Kidney (tissue), 14 donors: ENCODE results near the gene EBF4. TPM values are rescaled to one million over a fixed set of nuclear protein-coding genes. Genes with fewer than 3 reads are reported as not detected.
A peak's percentile ranks its signal among the peaks of the same experiment; 100 is the strongest.

Source experiments
- DNase-seq, 5 donors: peaks; one replicate each; pipeline ENCODE4 v3.0.0-alpha.2; 2013 to 2020
- FAIRE-seq: peaks from 2 replicates; lab custom pipeline; 2012; peaks lifted over from hg19 to GRCh38; lab: Jason Lieb, UNC
- H3K27ac ChIP-seq, 2 donors: one replicate each; pipeline ENCODE4 v1.7.0; 2013; ENCODE audit warnings: low read depth in 2 of 2, low read length in 2 of 2, inconsistent platforms in 1 of 2
- H3K27me3 ChIP-seq: one replicate; pipeline ENCODE4 v1.7.1; 2013; ENCODE audit warnings: low read length, inconsistent platforms; ENCODE audit not compliant: control insufficient read depth, insufficient read depth
- H3K36me3 ChIP-seq, 3 donors: one replicate each; pipeline versions ENCODE4 v1.7.0 to v1.7.1; 2013; ENCODE audit warnings: low read length in 3 of 3, control low read depth in 1 of 3, inconsistent platforms in 1 of 3; ENCODE audit not compliant: insufficient read depth in 3 of 3, control insufficient read depth in 2 of 3
- H3K4me1 ChIP-seq, 3 donors: one replicate each; pipeline versions ENCODE4 v1.7.0 to v1.7.1; 2013; ENCODE audit warnings: low read length in 3 of 3, inconsistent platforms in 1 of 3, low read depth in 1 of 3; ENCODE audit not compliant: control insufficient read depth in 2 of 3, insufficient read depth in 2 of 3
- H3K4me3 ChIP-seq, 3 donors: one replicate each; pipeline versions ENCODE4 v1.7.0 to v1.8.1; 2013; ENCODE audit warnings: low read length in 3 of 3, control low read depth in 1 of 3, inconsistent platforms in 1 of 3
- H3K9ac ChIP-seq, 3 donors: one replicate each; pipeline versions ENCODE4 v1.7.0 to v1.7.1; 2013; ENCODE audit warnings: low read length in 3 of 3, control low read depth in 1 of 3, inconsistent platforms in 1 of 3
- H3K9me3 ChIP-seq, 3 donors: one replicate each; pipeline versions ENCODE4 v1.7.0 to v1.7.1; 2013; ENCODE audit warnings: low read length in 3 of 3, control low read depth in 1 of 3, inconsistent platforms in 1 of 3; ENCODE audit not compliant: control insufficient read depth in 2 of 3, insufficient read depth in 1 of 3
- CTCF ChIP-seq: IDR thresholded peaks from 3 replicates; pipeline ENCODE4 v1.5.1; 2012; ENCODE audit warnings: mild to moderate bottlenecking, moderate library complexity, borderline replicate concordance; ENCODE audit not compliant: insufficient read depth; ENCODE audit errors: extremely low read depth
- intact Hi-C: fragments of 100-400 bp; cut with DNase I; formaldehyde crosslinking; loops from one replicate; pipeline ENCODE4 v1.11.1; 2022
- polyA plus RNA-seq: library from polyadenylated mRNA; stranded (reverse); fragments of 350-450 nt; fragmentation: Illumina TruSeq; extraction: RNeasy Lipid Tissue Mini Kit (QIAGEN cat#74804); gene quantifications from one replicate; pipeline ENCODE4 v1.2.3, GENCODE V29; 2014; ENCODE audit warnings: low read depth, low replicate concordance; ENCODE audit not compliant: insufficient read depth
- total RNA-seq: library from RNA; stranded (reverse); fragmentation: NEBNext Ultra II Directional; extraction: Animal tissue kit (Norgen Biotek cat#: 25700); gene quantifications from one replicate; pipeline ENCODE4 v1.2.1, GENCODE V29; 2021
- donor health status: control.
- donor health status: control.
- donor health status: control.
- donor health status: control.
- donor health status: control.
- donor health status: DM: yes; HTN: yes; CAD: no.
- donor health status: Normal renal cell carcinoma (clear cell type).

EBF4 gene
- total and polyA plus RNA-seq, 2 donors from 2014 or later: 8.8 to 10.2 TPM

DNA sequence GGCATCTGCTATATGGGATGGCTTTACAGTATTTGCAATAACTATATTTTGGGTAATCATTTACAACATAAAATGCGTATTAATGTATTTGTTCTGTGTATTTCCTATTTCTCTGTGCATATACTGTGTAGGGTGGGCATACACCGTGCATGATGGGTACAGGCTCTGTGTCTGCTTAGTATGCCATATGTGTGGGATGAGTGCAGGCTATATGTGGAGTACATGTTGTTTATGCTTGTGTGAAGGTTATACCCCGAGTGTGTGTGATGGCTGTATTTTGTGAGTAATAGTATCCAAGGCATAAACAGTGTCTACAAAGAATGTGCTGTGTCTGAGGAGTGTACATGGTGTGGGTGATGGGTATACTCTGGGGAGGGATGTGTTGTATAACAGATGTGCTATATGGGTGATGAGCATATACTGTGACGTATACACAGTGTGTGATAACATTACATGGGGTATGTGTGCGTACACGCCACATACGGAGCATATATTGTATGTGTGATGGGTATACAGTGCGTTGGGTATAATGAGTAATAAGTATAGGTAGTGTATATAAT lies 55.2 kb downstream of the EBF4 start:
- FAIRE-seq (no peak), DNase-seq (peak in 1 of 5 donors; percentile 5)
- Histone ChIP-seq H3K27ac (no peak overlapping the region), H3K27me3 (peaks cover 8% of the 10 kb centered on the region), H3K4me1 (peaks cover 0 to 4% (median 0%) of the 10 kb centered on the region in 3 donors), H3K36me3 (no peaks in the 10 kb centered on the region), H3K9ac (no peak overlapping the region), H3K9me3 (no peaks in the 10 kb centered on the region), H3K4me3 (no peak overlapping the region)
- TF ChIP-seq CTCF: no peak
- intact Hi-C loops: no loop called here

GRCh38 chr20:2748551-2749342 lies 56.2 kb downstream of the EBF4 start:
- H3K4me1 ChIP-seq: peaks cover 0 to 4% (median 0%) of the 10 kb centered on the region in 3 donors

DNA sequence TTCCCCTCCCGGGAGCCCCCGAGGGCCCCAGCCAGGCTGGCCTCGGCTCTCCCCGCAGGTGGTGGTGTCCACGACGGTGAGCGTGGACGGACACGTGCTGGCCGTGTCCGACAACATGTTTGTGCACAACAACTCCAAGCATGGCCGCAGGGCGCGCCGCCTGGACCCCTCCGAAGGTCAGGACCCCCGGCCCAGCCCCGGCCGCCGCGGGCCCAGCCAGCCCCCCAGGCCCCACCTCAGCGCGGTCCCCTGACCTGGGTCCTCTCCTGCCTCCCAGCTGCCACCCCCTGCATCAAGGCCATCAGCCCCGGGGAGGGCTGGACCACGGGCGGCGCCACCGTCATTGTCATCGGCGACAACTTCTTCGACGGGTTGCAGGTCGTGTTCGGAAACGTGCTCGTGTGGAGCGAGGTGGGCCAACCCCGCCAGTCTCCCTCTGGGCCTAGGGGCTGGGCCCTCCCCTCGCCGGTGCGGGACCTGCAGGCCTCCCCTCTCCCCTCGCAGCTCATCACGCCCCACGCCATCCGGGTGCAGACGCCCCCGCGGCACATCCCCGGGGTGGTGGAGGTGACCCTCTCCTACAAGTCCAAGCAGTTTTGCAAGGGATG lies 56.9 kb downstream of the EBF4 start:
- no peak overlapping the region for H3K27ac ChIP-seq
- no peaks in the 10 kb centered on the region for H3K36me3 ChIP-seq
- no peak overlapping the region for H3K9ac ChIP-seq
- DNase-seq: peak in 1 of 5 donors; percentile 81
- TF ChIP-seq CTCF: no peak
- H3K27me3 ChIP-seq: peaks cover 18% of the 10 kb centered on the region
- H3K4me1 ChIP-seq: peaks cover 0 to 4% (median 0%) of the 10 kb centered on the region in 3 donors
- intact Hi-C loops: no loop called here
- no peak overlapping the region for H3K4me3 ChIP-seq
- no peaks in the 10 kb centered on the region for H3K9me3 ChIP-seq
- no peak for FAIRE-seq

More at GRCh38 chr20:2748551-2749342, 56.2 kb downstream of the EBF4 start:
- FAIRE-seq: no peak
- intact Hi-C loops: no loop called here
- peak in 1 of 5 donors; percentile 39 for DNase-seq
- no peak for TF ChIP-seq CTCF
- Histone ChIP-seq H3K27me3 (peaks cover 17% of the 10 kb centered on the region), H3K9me3 (no peaks in the 10 kb centered on the region), H3K36me3 (no peaks in the 10 kb centered on the region), H3K9ac (no peak overlapping the region), H3K4me3 (no peak overlapping the region), H3K27ac (no peak overlapping the region)
